Activated CD4-positive, alpha-beta T cell treated with anti-CD3 and anti-CD28 coated beads, Interleukin-10, Interleukin-2, amounts not matched to agents 100 ng/mL and 50 ng/mL, durations not matched to agents 16 hours and 8 hours (primary cell): ENCODE data around the gene DACH2.

Source experiments
- DNase-seq: peaks from one replicate; pipeline ENCODE4 v3.0.0-alpha.2; 2020

Gene DACH2

DNA sequence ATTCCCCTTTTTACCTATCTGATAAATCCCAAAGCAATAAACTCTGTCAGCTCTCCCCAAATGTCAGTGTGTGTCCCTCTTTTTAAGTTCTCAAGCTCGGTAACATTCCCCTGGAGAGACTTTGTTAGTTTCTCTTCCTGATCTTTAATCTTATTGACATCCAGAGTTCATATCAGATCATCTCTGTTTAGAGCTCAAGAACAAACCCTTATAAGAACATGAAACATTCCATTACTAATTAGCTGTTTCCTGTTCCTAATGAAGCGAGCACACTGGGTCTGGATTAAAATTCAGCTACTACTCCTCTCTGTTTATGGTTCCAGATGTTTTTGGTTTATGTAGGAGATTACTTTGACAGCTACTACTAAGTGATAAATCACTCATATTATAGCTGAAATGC lies 681.5 kb downstream of the DACH2 start:
- no peak for DNase-seq

DNA sequence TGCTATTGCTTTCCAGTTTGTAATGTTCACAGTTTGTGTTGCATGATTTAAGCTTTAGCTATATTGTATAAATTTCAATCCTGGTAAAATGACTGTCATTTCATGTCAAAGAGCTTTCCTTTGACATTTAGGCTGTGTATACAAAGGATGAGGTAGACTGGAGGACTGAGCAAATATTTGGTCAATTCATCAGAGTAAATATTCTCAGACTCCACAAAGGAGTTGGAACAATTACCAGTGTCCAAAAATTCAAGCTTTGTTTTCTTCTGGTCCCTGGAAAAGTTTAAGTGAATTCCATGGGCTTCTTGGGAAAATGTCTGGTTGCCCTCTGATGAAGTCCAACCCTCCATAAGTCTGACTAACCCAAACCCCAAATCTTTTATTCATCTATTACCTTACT lies 682.4 kb downstream of the DACH2 start:
- no peak for DNase-seq

DNA sequence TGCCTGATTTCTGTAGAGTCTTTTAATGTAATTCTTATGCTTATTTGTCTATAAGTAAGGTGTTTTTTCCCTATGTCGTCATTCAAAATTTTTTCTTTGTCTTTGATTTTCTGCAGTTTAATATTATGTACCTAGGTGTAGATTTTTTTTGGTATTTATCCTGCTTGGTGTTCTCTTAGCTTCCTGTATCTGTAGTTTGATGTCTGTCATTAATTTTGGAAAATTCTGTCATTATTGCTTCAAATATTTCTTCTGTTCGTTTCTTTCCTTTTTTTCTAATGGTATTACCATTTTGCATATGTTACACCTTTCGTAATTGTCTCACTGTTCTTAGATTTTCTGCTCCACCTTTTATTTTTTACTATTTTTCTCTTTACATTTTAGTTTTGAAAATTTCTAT lies 696.9 kb downstream of the DACH2 start:
- no peak for DNase-seq
